Brain microvascular endothelial cell (primary cell): ENCODE measurements around the gene EMC6.
A peak's percentile ranks its signal among the peaks of the same experiment; 100 is the strongest.

Experiments
- DNase-seq: peaks from one replicate; pipeline ENCODE4 v3.0.0-alpha.2; 2020
- H3K27ac ChIP-seq: fragments of 250-450 bp; sonication (Bioruptor Pico); 2 replicates; pipeline ENCODE4 v1.5.1; 2020; ENCODE audit warnings: mild to moderate bottlenecking, moderate library complexity
- H3K27me3 ChIP-seq: fragments of 250-450 bp; sonication (Bioruptor Pico); replicated peaks from 2 replicates; pipeline ENCODE4 v1.5.1; 2020; ENCODE audit warnings: mild to moderate bottlenecking
- H3K36me3 ChIP-seq: fragments of 250-450 bp; sonication (Bioruptor Pico); replicated peaks from 2 replicates; pipeline ENCODE4 v1.5.1; 2020; ENCODE audit warnings: mild to moderate bottlenecking
- H3K4me3 ChIP-seq: 2 replicates; pipeline ENCODE4 v1.5.1; 2011; ENCODE audit warnings: low read depth, mild to moderate bottlenecking, control low read depth, low read length, moderate library complexity
- CTCF ChIP-seq: IDR thresholded peaks from 2 replicates; pipeline ENCODE4 v1.5.1; 2011; ENCODE audit warnings: low read depth, mild to moderate bottlenecking, moderate library complexity, low read length, control low read depth, inconsistent platforms; ENCODE audit errors: missing control alignments
- in situ Hi-C: cut with HindIII; loops from 2 replicates; pipeline ENCODE4 v1.10.0; 2017; ENCODE audit warnings: low sequenced_read_pairs, low pct_ligation_motif_present

The EMC6 gene

GRCh38 chr17:3669548-3669947, 936 bp downstream of the EMC6 start:
- no peak for DNase-seq
- H3K27me3 ChIP-seq = no peaks in the 10 kb centered on the region
- in situ Hi-C loops = no loop called here
- peaks cover 3% of the 10 kb centered on the region for H3K36me3 ChIP-seq
- H3K4me3 ChIP-seq = peak overlapping the region; percentile 97
- TF ChIP-seq CTCF = no peak
- no peak overlapping the region for H3K27ac ChIP-seq

GRCh38 chr17:3672571-3672970, 4.0 kb downstream of the EMC6 start:
- no peak overlapping the region for H3K27ac ChIP-seq
- in situ Hi-C loops = no loop called here
- no peak for DNase-seq
- no peak overlapping the region for H3K4me3 ChIP-seq
- no peak for TF ChIP-seq CTCF
- no peaks in the 10 kb centered on the region for H3K27me3 ChIP-seq
- H3K36me3 ChIP-seq = no peaks in the 10 kb centered on the region

GRCh38 chr17:3675886-3676285, 7.3 kb downstream of the EMC6 start:
- Histone ChIP-seq H3K27me3 (no peaks in the 10 kb centered on the region), H3K4me3 (no peak overlapping the region), H3K27ac (no peak overlapping the region), H3K36me3 (no peaks in the 10 kb centered on the region)
- DNase-seq = no peak
- TF ChIP-seq CTCF = no peak
- in situ Hi-C loops = no loop called here

GRCh38 chr17:3678095-3678820, 9.6 kb downstream of the EMC6 start:
- Histone ChIP-seq H3K36me3 (no peaks in the 10 kb centered on the region), H3K4me3 (no peak overlapping the region), H3K27me3 (no peaks in the 10 kb centered on the region), H3K27ac (no peak overlapping the region)
- no peak for DNase-seq
- TF ChIP-seq CTCF = no peak
- in situ Hi-C loops = no loop called here

GRCh38 chr17:3678821-3679530, 10.4 kb downstream of the EMC6 start:
- no peaks in the 10 kb centered on the region for H3K36me3 ChIP-seq
- no peak for DNase-seq
- H3K4me3 ChIP-seq = no peak overlapping the region
- H3K27ac ChIP-seq = no peak overlapping the region
- no peaks in the 10 kb centered on the region for H3K27me3 ChIP-seq
- no peak for TF ChIP-seq CTCF
- in situ Hi-C loops = no loop called here
